HEK293T (cell line): ENCODE results near the gene CYP4F22.

ENCODE experiments used
- CTCF ChIA-PET: fragments of 350-600 bp; formaldehyde crosslinking; extraction: SDS; loops from one replicate; lab custom pipeline; 2021; ENCODE audit warnings: antibody characterized with exemption, inconsistent platforms; lab: Yijun Ruan, JAX
- POLR2A ChIA-PET: fragments of 350-600 bp; formaldehyde crosslinking; extraction: SDS; loops from one replicate; lab custom pipeline; 2020; ENCODE audit warnings: antibody characterized with exemption, inconsistent platforms; lab: Yijun Ruan, JAX
- DNase-seq: peaks from one replicate; pipeline ENCODE4 v3.0.0; 2012; ENCODE audit warnings: mixed read lengths; ENCODE audit errors: extremely low spot score
- ARNT ChIP-seq: fragments of 450-650 bp; IDR thresholded peaks from 2 replicates; pipeline ENCODE4 v1.6.1; 2017; ENCODE audit warnings: mild to moderate bottlenecking
- BHLHE40 ChIP-seq: fragments of 450-650 bp; IDR thresholded peaks from 2 replicates; pipeline ENCODE4 v1.6.1; 2016; ENCODE audit warnings: mild to moderate bottlenecking, moderate library complexity, borderline replicate concordance
- CTBP1 ChIP-seq: fragments of 450-650 bp; IDR thresholded peaks from 2 replicates; pipeline ENCODE4 v1.6.1; 2016; ENCODE audit warnings: borderline replicate concordance
- ELF4 ChIP-seq: fragments of 450-650 bp; IDR thresholded peaks from 2 replicates; pipeline ENCODE4 v1.6.1; 2017; ENCODE audit warnings: antibody characterized with exemption
- FOXA1 ChIP-seq: fragments of 450-650 bp; IDR thresholded peaks from 2 replicates; pipeline ENCODE4 v1.6.1; 2016; ENCODE audit warnings: mild to moderate bottlenecking
- FOXK2 ChIP-seq: fragments of 450-650 bp; IDR thresholded peaks from 2 replicates; pipeline ENCODE4 v1.6.1; 2016; ENCODE audit warnings: mild to moderate bottlenecking
- FOXM1 ChIP-seq: fragments of 450-650 bp; IDR thresholded peaks from 2 replicates; pipeline ENCODE4 v1.6.1; 2017; ENCODE audit warnings: mild to moderate bottlenecking, borderline replicate concordance
- HDGF ChIP-seq: fragments of 450-650 bp; IDR thresholded peaks from 2 replicates; pipeline ENCODE4 v1.6.1; 2017; ENCODE audit warnings: antibody characterized with exemption, borderline replicate concordance
- L3MBTL2 ChIP-seq: fragments of 450-650 bp; conservative IDR thresholded peaks from 2 replicates; pipeline ENCODE4 v1.6.1; 2016; ENCODE audit warnings: mild to moderate bottlenecking
- LEF1 ChIP-seq: fragments of 450-650 bp; IDR thresholded peaks from 2 replicates; pipeline ENCODE4 v1.6.1; 2017; ENCODE audit warnings: mild to moderate bottlenecking, borderline replicate concordance
- NFRKB ChIP-seq: fragments of 450-650 bp; IDR thresholded peaks from 2 replicates; pipeline ENCODE4 v1.6.1; 2016; ENCODE audit warnings: mild to moderate bottlenecking, moderate library complexity
- PKNOX1 ChIP-seq: fragments of 450-650 bp; IDR thresholded peaks from 2 replicates; pipeline ENCODE4 v1.6.1; 2016
- SP1 ChIP-seq: fragments of 450-650 bp; IDR thresholded peaks from 2 replicates; pipeline ENCODE4 v1.6.1; 2017
- SUZ12 ChIP-seq: fragments of 450-650 bp; IDR thresholded peaks from 2 replicates; pipeline ENCODE4 v1.6.1; 2016; ENCODE audit warnings: mild to moderate bottlenecking
- TARDBP ChIP-seq: fragments of 450-650 bp; IDR thresholded peaks from 2 replicates; pipeline ENCODE4 v1.6.1; 2016
- ZNF384 ChIP-seq: fragments of 450-650 bp; IDR thresholded peaks from 2 replicates; pipeline ENCODE4 v1.6.1; 2016

Gene CYP4F22

GRCh38 chr19:15508035-15508710 lies at the start of gene CYP4F22:
TSS of gene CYP4F22 (plus strand) at chr19:15508525. CDS start at chr19:15525337, 16,812 bp downstream.
- ChIA-PET CTCF (no interaction called here), POLR2A (no interaction called here)
- DNase-seq, result peak; percentile 32
- no peak for TF ChIP-seq TARDBP

- POLR2A ChIA-PET, result interaction anchor here (1.0 kb wide), 1 partner anchor 9 kb away, joined by 3 read pairs; no protein-coding TSS in a partner anchor
- CTCF ChIA-PET, result no interaction called here
- TF ChIP-seq L3MBTL2 (no peak), PKNOX1 (no peak), SP1 (no peak), BHLHE40 (no peak), TARDBP (no peak), FOXK2 (no peak), FOXM1 (no peak), ZNF384 (no peak), HDGF (no peak), ELF4 (no peak), ARNT (no peak), FOXA1 (no peak), LEF1 (no peak), NFRKB (no peak), SUZ12 (no peak), CTBP1 (no peak)
- no peak for DNase-seq
These were observed 46.6 kb upstream of the CYP4F22 start for GRCh38 chr19:15461694-15462093.

DNA sequence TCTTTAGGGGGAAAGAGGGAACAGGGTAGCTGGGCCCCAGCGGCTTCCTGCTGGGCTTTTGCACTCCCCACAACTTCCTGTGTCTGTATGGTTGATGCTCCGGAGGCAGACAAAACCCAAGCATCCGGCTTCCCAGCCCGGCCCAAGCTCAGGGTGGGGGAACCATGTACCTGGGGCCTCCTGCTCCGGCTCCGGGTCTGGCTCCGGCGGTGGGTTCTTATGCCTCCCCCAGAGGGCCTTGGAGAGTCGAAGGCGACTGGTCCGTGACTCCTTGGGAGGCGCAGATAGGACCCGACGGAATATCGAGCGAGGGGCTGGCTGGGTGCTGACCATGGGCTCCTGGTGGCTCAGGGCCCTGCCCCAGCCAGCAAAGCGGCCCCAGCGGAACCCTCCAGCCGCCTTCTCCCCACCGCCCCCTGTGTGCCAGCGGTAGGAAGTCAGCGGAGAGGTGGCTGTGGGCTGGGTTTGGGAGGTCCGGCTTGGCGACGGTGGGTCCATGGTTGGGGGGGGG lies 44.4 kb upstream of the CYP4F22 start:
- no peak for DNase-seq
- ChIA-PET POLR2A (no interaction called here), CTCF (interaction anchor here (1.1 kb wide), 1 partner anchor 12 kb away, joined by 3 read pairs; no protein-coding TSS in a partner anchor)
- TF ChIP-seq NFRKB (no peak), CTBP1 (no peak), ELF4 (no peak), FOXM1 (no peak), SP1 (no peak), TARDBP (no peak), PKNOX1 (no peak), FOXA1 (no peak), HDGF (no peak), ZNF384 (no peak), ARNT (no peak), BHLHE40 (no peak), LEF1 (no peak)

- DNase-seq, result no peak
- POLR2A ChIA-PET, result interaction anchor here (1.1 kb wide), 1 partner anchor 12 kb away, joined by 4 read pairs; no protein-coding TSS in a partner anchor
- CTCF ChIA-PET, result no interaction called here
- TF ChIP-seq TARDBP (no peak), L3MBTL2 (no peak), SP1 (no peak), FOXK2 (no peak), BHLHE40 (no peak), SUZ12 (no peak), ELF4 (no peak), NFRKB (no peak), CTBP1 (no peak), FOXA1 (no peak), LEF1 (no peak), PKNOX1 (no peak), FOXM1 (no peak), ARNT (no peak), ZNF384 (no peak), HDGF (no peak)
These were observed 43.6 kb upstream of the CYP4F22 start, which contains the start of gene RASAL3 for GRCh38 chr19:15464394-15465385. TSS of gene RASAL3 (minus strand) at chr19:15464544. CDS start at chr19:15464358, 186 bp downstream.

DNA sequence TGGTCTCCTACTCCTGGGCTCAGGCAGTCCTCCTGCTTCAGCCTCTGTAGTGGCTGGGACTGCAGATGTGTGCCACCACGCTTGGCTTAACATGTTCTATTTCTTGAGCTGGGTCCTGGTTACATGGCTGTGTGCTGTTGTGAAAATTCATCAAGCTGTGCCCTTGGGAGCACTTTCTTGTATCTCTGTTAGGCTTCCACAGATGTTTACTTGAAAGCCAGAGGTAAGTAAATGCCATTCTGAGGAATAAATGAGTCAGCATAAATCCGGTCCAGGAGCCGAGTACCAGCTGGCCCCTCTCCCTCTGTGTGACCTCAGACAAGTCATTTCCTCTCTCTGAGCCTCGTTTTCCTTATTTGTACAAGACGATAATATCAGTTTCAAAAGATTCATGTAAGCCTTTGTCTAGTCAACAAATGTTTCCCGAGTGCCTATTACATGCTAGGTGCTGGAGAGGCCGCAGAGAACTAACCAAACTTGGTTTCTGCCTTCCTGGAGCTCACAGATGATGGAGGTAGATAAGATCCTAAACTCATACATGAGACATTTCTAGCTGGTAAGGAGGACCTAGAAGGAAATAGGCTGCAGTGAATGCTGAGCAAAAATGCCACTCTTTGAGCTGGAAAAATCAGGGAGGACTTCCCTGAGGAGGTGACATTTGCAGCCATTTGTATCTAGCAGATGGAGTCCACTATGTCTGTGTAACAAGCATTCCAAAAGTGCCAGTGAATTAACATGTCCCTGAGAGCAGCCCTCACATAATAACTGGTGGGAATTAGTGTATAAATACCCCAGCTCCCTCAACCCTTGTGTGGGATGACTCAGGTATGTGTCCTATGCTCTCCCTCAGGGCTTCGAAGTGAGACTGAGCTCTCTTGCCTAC lies 41.2 kb upstream of the CYP4F22 start:
- TF ChIP-seq HDGF (no peak), ELF4 (no peak), TARDBP (no peak), NFRKB (no peak), FOXA1 (no peak), L3MBTL2 (no peak), CTBP1 (no peak), FOXK2 (no peak), ARNT (no peak), ZNF384 (no peak)
- ChIA-PET CTCF (interaction anchor here (0.7 kb wide), 1 partner anchor 760 kb away, joined by 3 read pairs; no protein-coding TSS in a partner anchor), POLR2A (no interaction called here)
- no peak for DNase-seq
